KMS-11 (cell line): ENCODE measurements around the gene ZNF615.
"Not testable (repeated sequence)": the region's sequence is repeated elsewhere in the genome, so short reads cannot be mapped to it uniquely, and the experiment has no call there.

Experiments used
- H2AFZ ChIP-seq: fragments of 200-600 bp; sonication (generic); 2 replicates; pipeline ENCODE4 v1.6.1; 2016; ENCODE audit warnings: antibody characterized with exemption, mixed run types, low read depth
- H3K27ac ChIP-seq: fragments of 200-600 bp; sonication (generic); 2 replicates; pipeline ENCODE4 v1.6.1; 2016; ENCODE audit warnings: mild to moderate bottlenecking, mixed run types
- H3K27me3 ChIP-seq: fragments of 200-600 bp; sonication (generic); 2 replicates; pipeline ENCODE4 v1.6.1; 2017; ENCODE audit warnings: mild to moderate bottlenecking, low read depth, mixed run types, moderate library complexity; ENCODE audit not compliant: insufficient read depth
- H3K36me3 ChIP-seq: fragments of 200-600 bp; sonication (generic); 2 replicates; pipeline ENCODE4 v1.6.1; 2017; ENCODE audit warnings: mild to moderate bottlenecking, mixed run types; ENCODE audit not compliant: insufficient read depth
- H3K4me1 ChIP-seq: fragments of 200-600 bp; sonication (generic); 2 replicates; pipeline ENCODE4 v1.6.1; 2016; ENCODE audit warnings: mild to moderate bottlenecking, low read depth, mixed run types; ENCODE audit not compliant: poor library complexity, severe bottlenecking
- H3K4me2 ChIP-seq: fragments of 200-600 bp; sonication (generic); 2 replicates; pipeline ENCODE4 v1.7.0; 2016; ENCODE audit warnings: mild to moderate bottlenecking, mixed run types
- H3K4me3 ChIP-seq: fragments of 200-600 bp; sonication (generic); IDR thresholded peaks from 2 replicates; pipeline ENCODE4 v1.6.1; 2017; ENCODE audit warnings: low read depth, low read length, mixed read lengths; ENCODE audit not compliant: insufficient read depth
- H3K79me2 ChIP-seq: fragments of 200-600 bp; sonication (generic); 2 replicates; pipeline ENCODE4 v1.6.1; 2016; ENCODE audit warnings: low read depth, mixed run types; ENCODE audit not compliant: insufficient read depth
- H3K9ac ChIP-seq: fragments of 200-600 bp; sonication (generic); 2 replicates; pipeline ENCODE4 v1.6.1; 2016; ENCODE audit warnings: mild to moderate bottlenecking, mixed run types
- H4K20me1 ChIP-seq: fragments of 200-600 bp; sonication (generic); 2 replicates; pipeline ENCODE4 v1.6.1; 2016; ENCODE audit warnings: mild to moderate bottlenecking, mixed run types; ENCODE audit not compliant: insufficient read depth
- TF ChIP-seq, protein P1 (sequence below): fragments of 200-600 bp; sonication (generic); conservative IDR thresholded peaks from 2 replicates; pipeline ENCODE4 v1.6.1; 2017; ENCODE audit warnings: low read depth, mild to moderate bottlenecking, antibody characterized with exemption, low read length, moderate library complexity, mixed read lengths

The ZNF615 gene

DNA sequence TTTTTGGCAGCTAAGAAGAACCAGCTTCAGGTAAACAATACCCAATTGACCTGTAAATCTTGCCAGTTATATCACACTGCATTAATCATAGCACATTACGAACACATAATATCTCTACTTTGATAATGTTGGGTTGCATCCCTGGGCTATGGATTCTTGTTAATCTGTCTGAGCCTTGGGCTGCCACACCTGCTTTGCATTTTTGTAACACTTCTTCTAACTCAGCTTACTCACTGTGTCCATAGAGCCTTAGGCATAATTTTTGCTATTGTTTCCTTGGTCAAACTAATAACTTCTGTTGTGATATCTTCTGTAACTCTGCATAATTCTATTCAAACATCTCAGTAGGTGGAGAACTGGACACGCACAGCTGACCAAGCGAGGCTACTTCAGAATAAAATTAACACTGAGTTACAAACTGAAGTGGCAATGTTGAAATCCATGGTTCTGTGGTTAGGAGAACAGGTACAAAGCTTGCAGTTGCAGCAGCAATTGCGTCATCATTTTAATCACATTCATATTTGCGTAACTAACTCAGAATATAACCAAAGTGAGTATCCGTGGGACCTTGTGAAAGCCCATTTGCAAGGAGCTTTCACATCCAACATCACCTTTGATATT, 27.8 kb downstream of the ZNF615 start:
- Histone ChIP-seq H3K9ac (no peak overlapping the region), H3K4me2 (no peak overlapping the region), H3K27ac (no peak overlapping the region), H2AFZ (no peak overlapping the region), H3K27me3 (no peaks in the 10 kb centered on the region), H3K4me3 (no peak overlapping the region), H3K36me3 (no peaks in the 10 kb centered on the region), H4K20me1 (no peaks in the 10 kb centered on the region), H3K4me1 (no peaks in the 10 kb centered on the region), H3K79me2 (no peaks in the 10 kb centered on the region)
- TF ChIP-seq, protein P1, sequence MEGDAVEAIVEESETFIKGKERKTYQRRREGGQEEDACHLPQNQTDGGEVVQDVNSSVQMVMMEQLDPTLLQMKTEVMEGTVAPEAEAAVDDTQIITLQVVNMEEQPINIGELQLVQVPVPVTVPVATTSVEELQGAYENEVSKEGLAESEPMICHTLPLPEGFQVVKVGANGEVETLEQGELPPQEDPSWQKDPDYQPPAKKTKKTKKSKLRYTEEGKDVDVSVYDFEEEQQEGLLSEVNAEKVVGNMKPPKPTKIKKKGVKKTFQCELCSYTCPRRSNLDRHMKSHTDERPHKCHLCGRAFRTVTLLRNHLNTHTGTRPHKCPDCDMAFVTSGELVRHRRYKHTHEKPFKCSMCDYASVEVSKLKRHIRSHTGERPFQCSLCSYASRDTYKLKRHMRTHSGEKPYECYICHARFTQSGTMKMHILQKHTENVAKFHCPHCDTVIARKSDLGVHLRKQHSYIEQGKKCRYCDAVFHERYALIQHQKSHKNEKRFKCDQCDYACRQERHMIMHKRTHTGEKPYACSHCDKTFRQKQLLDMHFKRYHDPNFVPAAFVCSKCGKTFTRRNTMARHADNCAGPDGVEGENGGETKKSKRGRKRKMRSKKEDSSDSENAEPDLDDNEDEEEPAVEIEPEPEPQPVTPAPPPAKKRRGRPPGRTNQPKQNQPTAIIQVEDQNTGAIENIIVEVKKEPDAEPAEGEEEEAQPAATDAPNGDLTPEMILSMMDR: no peak

GRCh38 chr19:51978882-51979281, 29.1 kb downstream of the ZNF615 start:
- H3K4me2 ChIP-seq: no peak overlapping the region
- no peak overlapping the region for H3K9ac ChIP-seq
- H3K4me3 ChIP-seq: no peak overlapping the region
- H3K27me3 ChIP-seq: no peaks in the 10 kb centered on the region
- no peak overlapping the region for H2AFZ ChIP-seq
- no peaks in the 10 kb centered on the region for H3K4me1 ChIP-seq
- H3K36me3 ChIP-seq: no peaks in the 10 kb centered on the region
- no peaks in the 10 kb centered on the region for H3K79me2 ChIP-seq
- no peaks in the 10 kb centered on the region for H4K20me1 ChIP-seq
- TF ChIP-seq, protein P1: no peak
- no peak overlapping the region for H3K27ac ChIP-seq

- H2AFZ ChIP-seq: no peak overlapping the region
- no peak overlapping the region for H3K9ac ChIP-seq
- no peak overlapping the region for H3K4me3 ChIP-seq
- H4K20me1 ChIP-seq: no peaks in the 10 kb centered on the region
- no peak overlapping the region for H3K27ac ChIP-seq
- H3K4me1 ChIP-seq: no peaks in the 10 kb centered on the region
- H3K4me2 ChIP-seq: no peak overlapping the region
- TF ChIP-seq, protein P1: no peak
- no peaks in the 10 kb centered on the region for H3K36me3 ChIP-seq
- H3K79me2 ChIP-seq: no peaks in the 10 kb centered on the region
- no peaks in the 10 kb centered on the region for H3K27me3 ChIP-seq
These were observed 30.7 kb downstream of the ZNF615 start for GRCh38 chr19:51977346-51977745.

GRCh38 chr19:51976852-51977251, 31.2 kb downstream of the ZNF615 start:
- no peaks in the 10 kb centered on the region for H3K79me2 ChIP-seq
- H2AFZ ChIP-seq: no peak overlapping the region
- no peak overlapping the region for H3K4me2 ChIP-seq
- no peaks in the 10 kb centered on the region for H3K27me3 ChIP-seq
- no peak overlapping the region for H3K27ac ChIP-seq
- no peaks in the 10 kb centered on the region for H4K20me1 ChIP-seq
- H3K36me3 ChIP-seq: no peaks in the 10 kb centered on the region
- H3K9ac ChIP-seq: no peak overlapping the region
- no peak overlapping the region for H3K4me3 ChIP-seq
- TF ChIP-seq, protein P1: no peak
- no peaks in the 10 kb centered on the region for H3K4me1 ChIP-seq

GRCh38 chr19:51975787-51976186, 32.2 kb downstream of the ZNF615 start:
- not testable (repeated sequence) for H3K4me2 ChIP-seq, H3K4me3 ChIP-seq, H3K36me3 ChIP-seq, H3K27me3 ChIP-seq, H2AFZ ChIP-seq, H3K4me1 ChIP-seq, H3K79me2 ChIP-seq, H4K20me1 ChIP-seq, H3K9ac ChIP-seq, H3K27ac ChIP-seq
